ENCODE measurements around the gene MEX3B. TPM values are rescaled to one million over a fixed set of nuclear protein-coding genes. Genes with fewer than 3 reads are reported as not detected.
"Not testable (repeated sequence)": the region's sequence is repeated elsewhere in the genome, so short reads cannot be mapped to it uniquely, and the experiment has no call there.

The MEX3B gene
- total and polyA plus RNA-seq, 2 donors (not counting 3 experiments of a cell fraction or from before 2014, with no cell fraction given), result 11.0 to 22.6 TPM

DNA sequence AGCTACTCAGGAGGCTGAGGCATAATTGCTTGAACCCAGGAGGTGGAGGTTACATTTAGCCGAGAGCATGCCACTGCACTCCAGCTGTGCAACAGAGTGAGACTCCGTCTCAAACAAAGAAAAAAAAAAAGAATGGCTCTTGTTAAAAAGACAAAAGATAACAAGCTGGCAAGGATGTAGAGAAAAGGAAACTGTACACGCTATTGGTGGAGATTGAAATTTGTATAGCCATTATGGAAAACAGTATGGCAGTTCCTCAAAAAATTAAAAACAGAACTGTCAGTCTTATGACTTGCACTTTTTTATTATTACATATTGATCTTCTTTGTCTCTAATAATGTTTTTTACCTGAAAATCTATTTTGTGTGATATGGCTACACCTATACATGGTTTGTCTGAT lies 41.9 kb downstream of the MEX3B start:
- CTCF ChIA-PET, result no interaction called here
- H2AFZ ChIP-seq (ENCODE audit: low read depth, low read length), result no peak overlapping the region
- H3K27me3 ChIP-seq (ENCODE audit: control insufficient read depth in 2 of 2, insufficient read depth in 2 of 2, low read length in 2 of 2), result no peaks in the 10 kb centered on the region
- no peak overlapping the region for H3K9ac ChIP-seq (replicated peaks; ENCODE audit: extremely low read depth, insufficient read depth, low read length)
- H3K9me1 ChIP-seq (replicated peaks; ENCODE audit: control insufficient read depth, extremely low read depth, insufficient read depth, low read length), result no peaks in the 10 kb centered on the region
- DNase-seq (ENCODE audit: low read depth, low spot score) (no peak), FAIRE-seq (no peak)
- TF ChIP-seq POLR2A (IDR thresholded peaks at IDR 0.05; ENCODE audit: low read depth, low read length), result no peak
- TF ChIP-seq, protein P1, sequence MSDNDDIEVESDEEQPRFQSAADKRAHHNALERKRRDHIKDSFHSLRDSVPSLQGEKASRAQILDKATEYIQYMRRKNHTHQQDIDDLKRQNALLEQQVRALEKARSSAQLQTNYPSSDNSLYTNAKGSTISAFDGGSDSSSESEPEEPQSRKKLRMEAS (IDR thresholded peaks at IDR 0.05; ENCODE audit: insufficient read depth, insufficient read length), result no peak
- no peak for TF ChIP-seq FOS (IDR thresholded peaks at IDR 0.05; ENCODE audit: borderline replicate concordance, insufficient read depth, low read length)
- TF ChIP-seq MYC (IDR thresholded peaks at IDR 0.05; ENCODE audit: low read depth, low read length), result no peak
- TF ChIP-seq GATA2 (IDR thresholded peaks at IDR 0.05; ENCODE audit: insufficient read depth, insufficient read length, low read depth, low read length), result no peak
- no peak for TF ChIP-seq POLR2AphosphoS5 (IDR thresholded peaks at IDR 0.05; ENCODE audit: insufficient read depth, low read depth, low read length)
- no peak for TF ChIP-seq EZH2 (IDR thresholded peaks at IDR 0.05; ENCODE audit: borderline replicate concordance, low read depth, low read length, severe bottlenecking)
- TF ChIP-seq JUN (IDR thresholded peaks at IDR 0.05; ENCODE audit: borderline replicate concordance, insufficient read depth, insufficient read length, low read depth), result no peak
- TF ChIP-seq, protein P2, sequence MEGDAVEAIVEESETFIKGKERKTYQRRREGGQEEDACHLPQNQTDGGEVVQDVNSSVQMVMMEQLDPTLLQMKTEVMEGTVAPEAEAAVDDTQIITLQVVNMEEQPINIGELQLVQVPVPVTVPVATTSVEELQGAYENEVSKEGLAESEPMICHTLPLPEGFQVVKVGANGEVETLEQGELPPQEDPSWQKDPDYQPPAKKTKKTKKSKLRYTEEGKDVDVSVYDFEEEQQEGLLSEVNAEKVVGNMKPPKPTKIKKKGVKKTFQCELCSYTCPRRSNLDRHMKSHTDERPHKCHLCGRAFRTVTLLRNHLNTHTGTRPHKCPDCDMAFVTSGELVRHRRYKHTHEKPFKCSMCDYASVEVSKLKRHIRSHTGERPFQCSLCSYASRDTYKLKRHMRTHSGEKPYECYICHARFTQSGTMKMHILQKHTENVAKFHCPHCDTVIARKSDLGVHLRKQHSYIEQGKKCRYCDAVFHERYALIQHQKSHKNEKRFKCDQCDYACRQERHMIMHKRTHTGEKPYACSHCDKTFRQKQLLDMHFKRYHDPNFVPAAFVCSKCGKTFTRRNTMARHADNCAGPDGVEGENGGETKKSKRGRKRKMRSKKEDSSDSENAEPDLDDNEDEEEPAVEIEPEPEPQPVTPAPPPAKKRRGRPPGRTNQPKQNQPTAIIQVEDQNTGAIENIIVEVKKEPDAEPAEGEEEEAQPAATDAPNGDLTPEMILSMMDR (IDR thresholded peaks at IDR 0.05; ENCODE audit: extremely low read depth in 1 of 2, insufficient read depth in 1 of 2, low read depth in 1 of 2, low read length in 2 of 2), result no peak
- H3K27ac ChIP-seq (ENCODE audit: insufficient read depth, low read depth, low read length), result no peak overlapping the region
- no peaks in the 10 kb centered on the region for H3K79me2 ChIP-seq (ENCODE audit: control insufficient read depth, insufficient read depth, low read length)
- H3K4me3 ChIP-seq (replicated peaks in 1 of 3; ENCODE audit: insufficient read depth in 1 of 3, low read depth in 1 of 3, low read length in 3 of 3), result no peak overlapping the region
- H3K36me3 ChIP-seq (ENCODE audit: control insufficient read depth in 2 of 2, extremely low read depth in 1 of 2, insufficient read depth in 2 of 2, low read length in 2 of 2), result no peaks in the 10 kb centered on the region
- no TSS peak for BruUV-seq (replicated peaks)
- no peaks in the 10 kb centered on the region for H4K20me1 ChIP-seq (replicated peaks; ENCODE audit: control insufficient read depth, extremely low read depth, insufficient read depth, low read length)
- POLR2A ChIA-PET, result no interaction called here
- intact Hi-C loops (cut with micrococcal nuclease) (no loop called here), dilution Hi-C loops (cut with MboI; ENCODE audit: extremely low pct_ligation_motif_present, low sequenced_read_pairs) (no loop called here)
- H3K9me3 ChIP-seq (replicated peaks; ENCODE audit: control insufficient read depth, insufficient read depth, low read length), result no peaks in the 10 kb centered on the region
- no peak overlapping the region for H3K4me2 ChIP-seq (ENCODE audit: insufficient read depth, low read length)
- no peaks in the 10 kb centered on the region for H3K4me1 ChIP-seq (ENCODE audit: control insufficient read depth, extremely low read depth, insufficient read depth, low read length)

DNA sequence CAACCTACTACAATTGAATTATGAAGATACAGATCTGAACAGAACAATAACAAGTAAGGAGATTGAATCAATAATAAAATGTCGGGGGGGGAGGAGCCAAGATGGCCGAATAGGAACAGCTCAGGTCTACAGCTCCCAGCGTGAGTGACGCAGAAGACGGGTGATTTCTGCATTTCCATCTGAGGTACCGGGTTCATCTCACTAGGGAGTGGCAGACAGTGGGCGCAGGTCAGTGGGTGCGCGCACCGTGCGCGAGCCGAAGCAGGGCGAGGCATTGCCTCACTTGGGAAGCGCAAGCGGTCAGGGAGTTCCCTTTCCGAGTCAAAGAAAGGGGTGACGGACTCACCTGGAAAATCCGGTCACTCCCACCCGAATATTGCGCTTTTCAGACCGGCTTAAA lies 50.7 kb downstream of the MEX3B start:
- H3K9me3 ChIP-seq (replicated peaks; ENCODE audit: control insufficient read depth, insufficient read depth, low read length); POLR2A ChIA-PET; H3K9ac ChIP-seq (replicated peaks; ENCODE audit: extremely low read depth, insufficient read depth, low read length); H3K36me3 ChIP-seq (ENCODE audit: control insufficient read depth in 2 of 2, extremely low read depth in 1 of 2, insufficient read depth in 2 of 2, low read length in 2 of 2); H2AFZ ChIP-seq (ENCODE audit: low read depth, low read length); intact Hi-C loops (cut with micrococcal nuclease); H3K4me1 ChIP-seq (ENCODE audit: control insufficient read depth, extremely low read depth, insufficient read depth, low read length); H3K79me2 ChIP-seq (ENCODE audit: control insufficient read depth, insufficient read depth, low read length); BruUV-seq (replicated peaks); dilution Hi-C loops (cut with MboI; ENCODE audit: extremely low pct_ligation_motif_present, low sequenced_read_pairs); H3K27me3 ChIP-seq (ENCODE audit: control insufficient read depth in 2 of 2, insufficient read depth in 2 of 2, low read length in 2 of 2); H3K4me2 ChIP-seq (ENCODE audit: insufficient read depth, low read length); H3K27ac ChIP-seq (ENCODE audit: insufficient read depth, low read depth, low read length); H4K20me1 ChIP-seq (replicated peaks; ENCODE audit: control insufficient read depth, extremely low read depth, insufficient read depth, low read length); H3K9me1 ChIP-seq (replicated peaks; ENCODE audit: control insufficient read depth, extremely low read depth, insufficient read depth, low read length); H3K4me3 ChIP-seq (replicated peaks in 1 of 3; ENCODE audit: insufficient read depth in 1 of 3, low read depth in 1 of 3, low read length in 3 of 3); FAIRE-seq; DNase-seq (ENCODE audit: low read depth, low spot score): not testable (repeated sequence)
- CTCF ChIA-PET, result interaction anchor here (1.0 kb wide), 1 partner anchor 8 kb away, joined by 4 read pairs; no protein-coding TSS in a partner anchor
